Calu3 (cell line): ENCODE measurements around the gene PCNT. TPM values are rescaled to one million over a fixed set of nuclear protein-coding genes. Genes with fewer than 3 reads are reported as not detected.

Experiments used
- BruUV-seq: library from RNA; stranded (reverse); fragments of 400-500 nt; replicated peaks from 2 replicates; lab custom pipeline; 2021; lab: Mats Ljungman, UMichigan
- CTCF ChIA-PET: fragments of 300-600 bp; sonication (Branson Sonifier 250); formaldehyde crosslinking; loops from one replicate; lab custom pipeline; 2022; ENCODE audit warnings: antibody characterized with exemption; lab: Charles Lee
- DNase-seq: peaks from one replicate; pipeline ENCODE4 v3.0.0; 2022
- H3K27ac Mint-ChIP-seq: one replicate; pipeline ENCODE4 v1.8.0; 2022; ENCODE audit warnings: mixed read lengths; ENCODE audit not compliant: unreplicated experiment
- H3K27me3 Mint-ChIP-seq: one replicate; pipeline ENCODE4 v1.8.0; 2022; ENCODE audit warnings: mixed read lengths; ENCODE audit not compliant: unreplicated experiment
- H3K36me3 Mint-ChIP-seq: one replicate; pipeline ENCODE4 v1.8.0; 2022; ENCODE audit warnings: mild to moderate bottlenecking, moderate library complexity, mixed read lengths; ENCODE audit not compliant: insufficient read depth, unreplicated experiment
- H3K4me1 Mint-ChIP-seq: one replicate; pipeline ENCODE4 v1.8.0; 2022; ENCODE audit warnings: mild to moderate bottlenecking, low read depth, mixed read lengths; ENCODE audit not compliant: unreplicated experiment
- H3K4me3 Mint-ChIP-seq: one replicate; pipeline ENCODE4 v1.8.0; 2022; ENCODE audit warnings: mild to moderate bottlenecking, low read depth, moderate library complexity, mixed read lengths; ENCODE audit not compliant: unreplicated experiment
- H3K9me3 Mint-ChIP-seq: one replicate; pipeline ENCODE4 v1.8.0; 2022; ENCODE audit warnings: low read depth, mixed read lengths; ENCODE audit not compliant: unreplicated experiment
- intact Hi-C: fragments of 100-400 bp; cut with micrococcal nuclease; formaldehyde crosslinking; loops from one replicate; pipeline ENCODE4 v1.10.0; 2022; ENCODE audit not compliant: unreplicated experiment
- total RNA-seq: library from RNA; stranded (reverse); gene quantifications from 2 replicates; pipeline ENCODE4 v1.2.3, GENCODE V29; 2022
- TF ChIP-seq, protein P1 (sequence below): fragments of 200-600 bp; IDR thresholded peaks from one replicate; pipeline ENCODE4 v1.8.0; 2022; ENCODE audit warnings: antibody characterized with exemption; ENCODE audit not compliant: unreplicated experiment

The PCNT gene
- total RNA-seq, 1 experiment from 2014 or later = 32.2 TPM

DNA sequence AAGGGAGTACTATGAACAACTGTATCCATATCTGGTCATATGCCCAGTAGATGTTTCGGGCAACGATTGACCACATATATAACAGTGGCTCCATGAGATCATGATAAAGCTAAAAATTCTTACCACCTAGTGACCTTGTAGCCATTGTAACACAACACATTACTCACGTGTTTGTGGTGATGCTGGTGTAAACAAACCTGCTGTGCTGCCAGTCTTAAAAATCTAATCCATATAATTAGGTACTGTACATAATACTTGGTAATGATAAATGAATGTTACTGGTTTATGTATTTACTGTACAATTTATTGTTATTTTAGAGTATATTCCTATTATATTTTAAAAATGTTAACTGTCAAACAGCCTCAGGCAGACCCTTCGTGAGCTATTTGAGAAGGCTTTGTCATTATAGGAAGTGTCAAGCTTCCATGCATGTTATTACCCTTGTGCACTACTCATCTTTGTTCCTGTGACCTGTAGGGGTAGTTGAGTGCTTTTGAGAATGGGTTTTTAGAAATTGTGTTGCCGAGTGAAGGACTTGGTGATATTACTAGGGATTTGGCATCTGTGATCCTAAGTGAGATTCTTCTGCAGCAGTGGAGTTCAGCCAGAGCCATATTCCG lies 158.4 kb downstream of the PCNT start:
- H3K36me3 Mint-ChIP-seq = no peaks in the 10 kb centered on the region
- no peak for DNase-seq
- no peak overlapping the region for H3K4me3 Mint-ChIP-seq
- no peaks in the 10 kb centered on the region for H3K9me3 Mint-ChIP-seq
- TF ChIP-seq, protein P1, sequence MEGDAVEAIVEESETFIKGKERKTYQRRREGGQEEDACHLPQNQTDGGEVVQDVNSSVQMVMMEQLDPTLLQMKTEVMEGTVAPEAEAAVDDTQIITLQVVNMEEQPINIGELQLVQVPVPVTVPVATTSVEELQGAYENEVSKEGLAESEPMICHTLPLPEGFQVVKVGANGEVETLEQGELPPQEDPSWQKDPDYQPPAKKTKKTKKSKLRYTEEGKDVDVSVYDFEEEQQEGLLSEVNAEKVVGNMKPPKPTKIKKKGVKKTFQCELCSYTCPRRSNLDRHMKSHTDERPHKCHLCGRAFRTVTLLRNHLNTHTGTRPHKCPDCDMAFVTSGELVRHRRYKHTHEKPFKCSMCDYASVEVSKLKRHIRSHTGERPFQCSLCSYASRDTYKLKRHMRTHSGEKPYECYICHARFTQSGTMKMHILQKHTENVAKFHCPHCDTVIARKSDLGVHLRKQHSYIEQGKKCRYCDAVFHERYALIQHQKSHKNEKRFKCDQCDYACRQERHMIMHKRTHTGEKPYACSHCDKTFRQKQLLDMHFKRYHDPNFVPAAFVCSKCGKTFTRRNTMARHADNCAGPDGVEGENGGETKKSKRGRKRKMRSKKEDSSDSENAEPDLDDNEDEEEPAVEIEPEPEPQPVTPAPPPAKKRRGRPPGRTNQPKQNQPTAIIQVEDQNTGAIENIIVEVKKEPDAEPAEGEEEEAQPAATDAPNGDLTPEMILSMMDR = no peak
- no peaks in the 10 kb centered on the region for H3K27me3 Mint-ChIP-seq
- BruUV-seq = no TSS peak
- CTCF ChIA-PET = no interaction called here
- no peaks in the 10 kb centered on the region for H3K4me1 Mint-ChIP-seq
- H3K27ac Mint-ChIP-seq = no peak overlapping the region
- intact Hi-C loops = no loop called here

DNA sequence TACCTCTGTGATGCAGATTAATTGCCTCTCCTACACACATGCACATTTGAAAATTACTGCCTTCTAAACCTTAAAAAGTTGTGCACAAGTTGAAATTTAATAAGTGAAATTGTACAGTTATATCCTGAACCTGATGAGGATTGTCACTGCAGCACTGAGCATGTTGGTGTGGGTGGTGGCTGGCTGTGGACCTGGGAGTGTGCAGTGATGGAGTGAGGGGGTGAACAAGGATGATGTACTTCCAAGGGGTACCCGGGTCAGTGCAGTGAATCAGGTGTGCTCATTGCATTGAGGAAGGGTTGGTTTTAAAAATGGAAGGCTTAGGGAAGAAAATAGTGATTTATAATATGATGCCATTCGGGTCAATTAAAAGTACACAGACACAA lies 158.9 kb downstream of the PCNT start:
- intact Hi-C loops = no loop called here
- TF ChIP-seq, protein P1 = no peak
- Mint-ChIP-seq H3K27me3 (no peaks in the 10 kb centered on the region), H3K4me3 (no peak overlapping the region), H3K4me1 (no peaks in the 10 kb centered on the region), H3K36me3 (no peaks in the 10 kb centered on the region), H3K27ac (peak overlapping the region; percentile 60), H3K9me3 (no peaks in the 10 kb centered on the region)
- no TSS peak for BruUV-seq
- no peak for DNase-seq
- CTCF ChIA-PET = no interaction called here

DNA sequence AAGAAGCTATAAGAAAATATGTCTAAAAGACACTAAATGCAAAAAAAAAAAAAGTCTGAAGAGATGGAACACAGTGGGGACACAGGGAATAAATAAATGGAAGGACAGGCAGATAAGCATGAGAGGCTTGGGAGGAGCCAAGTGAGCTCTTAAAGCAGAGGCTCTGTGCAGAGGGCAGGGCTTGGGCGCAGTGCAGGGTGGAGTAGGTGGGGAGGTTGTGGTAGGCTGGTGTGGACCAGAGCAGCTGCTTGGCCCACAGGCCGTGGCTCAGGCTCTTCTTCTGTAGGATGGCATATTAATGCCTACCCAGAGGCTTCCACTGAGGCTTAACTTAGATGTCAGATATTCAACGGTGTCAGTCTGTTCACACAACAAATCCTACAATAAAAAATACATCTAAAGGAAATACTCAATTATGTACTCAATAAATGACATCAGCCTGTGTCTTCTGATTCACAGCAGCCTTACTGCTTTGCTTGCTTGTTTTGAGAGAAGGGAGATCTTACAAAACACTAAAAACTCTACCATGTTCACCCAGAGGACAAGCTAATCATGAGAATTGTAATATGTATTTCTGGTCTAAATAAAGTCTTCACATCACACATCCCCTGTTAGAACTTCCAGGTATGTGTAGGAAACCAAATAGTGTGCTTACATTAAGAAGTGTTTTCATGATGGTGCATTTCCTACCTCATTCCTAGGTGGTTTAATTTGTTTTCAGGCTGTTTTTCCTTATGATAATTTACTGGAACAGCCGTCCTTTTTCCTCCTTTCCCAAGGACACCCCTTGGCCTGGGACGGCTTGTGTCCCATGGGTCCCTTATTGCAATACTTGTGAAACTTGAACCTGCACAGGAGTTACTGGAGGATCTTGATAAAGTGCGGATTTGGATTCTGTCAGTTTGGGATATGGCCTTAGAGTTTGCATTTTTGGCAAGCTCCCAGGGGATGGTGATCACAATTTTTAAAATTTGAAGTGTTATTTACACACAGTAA lies 159.6 kb downstream of the PCNT start:
- H3K9me3 Mint-ChIP-seq = no peaks in the 10 kb centered on the region
- CTCF ChIA-PET = no interaction called here
- no peaks in the 10 kb centered on the region for H3K4me1 Mint-ChIP-seq
- no peak overlapping the region for H3K4me3 Mint-ChIP-seq
- no TSS peak for BruUV-seq
- peak overlapping the region; percentile 60 for H3K27ac Mint-ChIP-seq
- intact Hi-C loops = no loop called here
- no peak for DNase-seq
- TF ChIP-seq, protein P1 = no peak
- no peaks in the 10 kb centered on the region for H3K27me3 Mint-ChIP-seq
- H3K36me3 Mint-ChIP-seq = no peaks in the 10 kb centered on the region

DNA sequence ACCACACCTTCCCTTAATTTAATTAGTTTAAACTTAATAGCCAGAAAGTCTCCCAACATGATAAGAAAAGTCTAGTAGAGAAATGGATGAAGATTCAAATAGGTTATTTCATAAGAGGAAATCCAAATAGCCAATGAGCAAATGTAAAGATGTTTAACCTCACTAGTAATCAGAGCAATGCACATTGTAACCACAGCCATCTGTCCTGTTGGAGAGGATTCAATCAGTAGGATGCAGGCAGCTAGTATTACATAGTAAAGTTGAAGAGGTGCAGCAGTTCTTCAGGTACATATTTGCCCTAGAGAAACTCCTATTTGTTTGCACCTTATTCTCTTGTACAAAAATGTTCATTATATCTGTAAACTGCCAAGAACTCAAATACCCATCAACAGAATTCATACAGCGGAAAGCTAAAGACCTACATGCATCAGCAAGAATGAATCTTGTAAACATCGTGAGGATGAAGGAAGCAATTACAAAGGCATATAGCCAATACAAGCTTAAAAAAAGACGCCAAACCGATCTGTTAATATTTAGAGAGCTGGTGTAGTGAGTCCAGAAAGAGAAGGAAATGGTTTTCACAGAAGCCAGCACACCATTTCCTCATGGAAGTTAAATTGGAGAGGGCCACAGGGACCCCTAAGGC lies 162.6 kb downstream of the PCNT start:
- Mint-ChIP-seq H3K27me3 (no peaks in the 10 kb centered on the region), H3K27ac (no peak overlapping the region), H3K4me1 (no peaks in the 10 kb centered on the region), H3K36me3 (peaks cover 3% of the 10 kb centered on the region), H3K4me3 (no peak overlapping the region), H3K9me3 (no peaks in the 10 kb centered on the region)
- CTCF ChIA-PET = no interaction called here
- intact Hi-C loops = no loop called here
- no peak for DNase-seq
- BruUV-seq = no TSS peak
- TF ChIP-seq, protein P1 = no peak
